HepG2 (cell line): ENCODE measurements around the gene MTF1. TPM values are rescaled to one million over a fixed set of nuclear protein-coding genes. Genes with fewer than 3 reads are reported as not detected.

Experiments used
- ATAC-seq: fragments of 200-7000 bp; cut with Tn5 transposase; 3 replicates; pipeline ENCODE4 v1.9.1; 2020; ENCODE audit warnings: mild to moderate bottlenecking, moderate library complexity
- BruUV-seq: library from RNA; stranded (reverse); fragments of 400-500 nt; replicated peaks from 2 replicates; lab custom pipeline; 2021; lab: Mats Ljungman, UMichigan
- CTCF ChIA-PET: fragments of 300-600 bp; formaldehyde crosslinking; extraction: SDS; loops from one replicate; lab custom pipeline; 2021; ENCODE audit warnings: low total read pairs, inconsistent platforms, low intra/inter-chr PET ratio; lab: Yijun Ruan, JAX
- POLR2A ChIA-PET: fragments of 350-600 bp; sonication (Branson Sonifier 250); formaldehyde crosslinking; loops from one replicate; lab custom pipeline; 2020; ENCODE audit warnings: antibody characterized with exemption, inconsistent platforms; lab: Yijun Ruan, JAX
- DNase-seq: peaks from one replicate; pipeline ENCODE4 v3.0.0-alpha.2; 2015; ENCODE audit warnings: low spot score
- FAIRE-seq: peaks from 3 replicates; lab custom pipeline; 2011; peaks lifted over from hg19 to GRCh38; lab: Jason Lieb, UNC
- H2AFZ ChIP-seq: one replicate; pipeline ENCODE4 v1.6.1; 2011; ENCODE audit warnings: low read length, inconsistent platforms
- H3K27ac ChIP-seq: fragments of 300-600 bp; 3 replicates; pipeline ENCODE4 v1.8.0; 2011; ENCODE audit warnings: mixed run types, mild to moderate bottlenecking, mixed read lengths, low read length, inconsistent platforms; ENCODE audit not compliant: insufficient read depth; ENCODE audit errors: extremely low read length
- H3K27me3 ChIP-seq, 2 experiments: fragments of 200-600 bp in 1 of 2; 2 replicates in 1 of 2; 3 replicates in 1 of 2; pipeline versions ENCODE4 v1.6.0 to v1.8.0; 2011; ENCODE audit warnings: low read length in 2 of 2, mild to moderate bottlenecking in 2 of 2, moderate library complexity in 2 of 2, inconsistent platforms in 1 of 2; ENCODE audit not compliant: insufficient read depth in 2 of 2, control insufficient read depth in 1 of 2
- H3K36me3 ChIP-seq, 2 experiments: fragments of 200-600 bp in 1 of 2; replicated peaks in 1 of 2; 2 replicates in 1 of 2; 3 replicates in 1 of 2; pipeline versions ENCODE4 v1.5.1 to v1.8.0; 2011; ENCODE audit warnings: low read length in 2 of 2, inconsistent platforms in 1 of 2; ENCODE audit not compliant: insufficient read depth in 2 of 2, control insufficient read depth in 1 of 2
- H3K4me1 ChIP-seq: 2 replicates; pipeline ENCODE4 v1.5.1; 2012; ENCODE audit warnings: low read length, inconsistent platforms; ENCODE audit not compliant: insufficient read depth
- H3K4me2 ChIP-seq: 2 replicates; pipeline ENCODE4 v1.6.0; 2011; ENCODE audit warnings: low read depth, low read length, inconsistent platforms
- H3K4me3 ChIP-seq, 3 experiments: fragments of 200-600 bp in 1 of 3; sonication (generic), shearing (Covaris generic) in 1 of 3; replicated peaks in 1 of 3; 2 replicates each; pipeline ENCODE4 v1.5.1; 2011 to 2016; ENCODE audit warnings: low read length in 3 of 3, inconsistent platforms in 2 of 3, low read depth in 2 of 3, mild to moderate bottlenecking in 2 of 3, control low read depth in 1 of 3, mixed read lengths in 1 of 3; ENCODE audit not compliant: insufficient read depth in 1 of 3
- H3K79me2 ChIP-seq: one replicate; pipeline ENCODE4 v1.6.1; 2011; ENCODE audit warnings: low read length, inconsistent platforms; ENCODE audit not compliant: insufficient read depth
- H3K9ac ChIP-seq: 2 replicates; pipeline ENCODE4 v1.6.0; 2011; ENCODE audit warnings: mild to moderate bottlenecking, low read depth, low read length, inconsistent platforms; ENCODE audit not compliant: insufficient read depth
- H3K9me3 ChIP-seq: 2 replicates; pipeline ENCODE4 v1.5.1; 2012; ENCODE audit warnings: mild to moderate bottlenecking, low read length
- H4K20me1 ChIP-seq: 2 replicates; pipeline ENCODE4 v1.6.0; 2011; ENCODE audit warnings: inconsistent platforms, mild to moderate bottlenecking, low read length, moderate library complexity; ENCODE audit not compliant: insufficient read depth
- HDAC6 ChIP-seq: fragments of 200-600 bp; sonication (generic); IDR thresholded peaks from 2 replicates; pipeline ENCODE4 v1.7.0; 2017; ENCODE audit warnings: mild to moderate bottlenecking, antibody characterized with exemption, low read length, low read depth
- KLF9 ChIP-seq: IDR thresholded peaks from 2 replicates; pipeline ENCODE4 v1.6.1; 2016; ENCODE audit warnings: low read depth
- ZKSCAN8 ChIP-seq: IDR thresholded peaks from 2 replicates; pipeline ENCODE4 v1.6.1; 2016; ENCODE audit warnings: borderline replicate concordance, missing genetic modification reagents, missing compliant biosample characterization
- ZNF136 ChIP-seq: sonication (generic); formaldehyde crosslinking; IDR thresholded peaks from 2 replicates; pipeline ENCODE4 v1.8.1; 2022; ENCODE audit warnings: low read depth, mild to moderate bottlenecking, moderate library complexity, missing genetic modification reagents
- ZNF326 ChIP-seq: sonication (generic); formaldehyde crosslinking; IDR thresholded peaks from 2 replicates; pipeline ENCODE4 v1.4.0; 2020; ENCODE audit warnings: missing genetic modification reagents, borderline replicate concordance
- ZNF503 ChIP-seq: sonication (generic); formaldehyde crosslinking; IDR thresholded peaks from 2 replicates; pipeline ENCODE4 v1.4.0; 2020; ENCODE audit warnings: missing genetic modification reagents
- ZNF776 ChIP-seq: sonication (generic); formaldehyde crosslinking; IDR thresholded peaks from 2 replicates; pipeline ENCODE4 v1.4.0; 2020; ENCODE audit warnings: mild to moderate bottlenecking, missing genetic modification reagents
- in situ Hi-C: cut with HindIII; loops from 2 replicates; pipeline ENCODE4 v1.10.0; 2017; ENCODE audit warnings: low pct_unique_long_range_greater_than_20kb; ENCODE audit not compliant: extremely low pct_ligation_motif_present
- intact Hi-C: fragments of 100-400 bp; cut with micrococcal nuclease; formaldehyde crosslinking; loops from one replicate; pipeline ENCODE4 v1.10.0; 2022; ENCODE audit not compliant: unreplicated experiment
- polyA plus RNA-seq, 8 experiments: library from polyadenylated mRNA; depleted of rRNA in 3 of 8; stranded (reverse) in 7 of 8; unstranded in 1 of 8; fragments of >200 nt; fragmentation: Illumina TruSeq in 4 of 8; extraction: Trizol in 4 of 8; gene quantifications; 2 replicates each; pipeline versions ENCODE4 v1.2.1 to v1.2.3, GENCODE V29; 2011 to 2016; ENCODE audit warnings: low read depth in 4 of 8, missing spikeins in 1 of 8, mixed read lengths in 1 of 8; ENCODE audit not compliant: insufficient read depth in 1 of 8
- total RNA-seq, 5 experiments: library from RNA; depleted of rRNA; stranded (reverse); fragments of >200 nt; fragmentation: Illumina TruSeq; extraction: Trizol; gene quantifications; 2 replicates each; pipeline ENCODE4 v1.2.3, GENCODE V29; 2016; ENCODE audit warnings: low read depth in 1 of 5
- TF ChIP-seq, protein P1 (sequence below): sonication (generic); formaldehyde crosslinking; IDR thresholded peaks from 2 replicates; pipeline ENCODE4 v1.5.0; 2020; ENCODE audit warnings: mild to moderate bottlenecking, missing genetic modification reagents, borderline replicate concordance

Gene MTF1
- total and polyA plus RNA-seq, 2 of the 13 experiments (the other 11 are each of a cell fraction or from before 2014, with no cell fraction given) = 2.4 to 3.3 TPM

GRCh38 chr1:37844536-37844935 lies 14.9 kb downstream of the MTF1 start:
- H3K4me2 ChIP-seq = no peak overlapping the region
- no peaks in the 10 kb centered on the region for H3K9me3 ChIP-seq
- no peak for FAIRE-seq
- no TSS peak for BruUV-seq
- TF ChIP-seq ZNF503 (CRISPR knock-in tag) = no peak
- TF ChIP-seq KLF9 (CRISPR knock-in tag) = no peak
- TF ChIP-seq ZNF776 (CRISPR knock-in tag) = no peak
- no peak for TF ChIP-seq ZNF136 (CRISPR knock-in tag)
- no peak for TF ChIP-seq ZNF326 (CRISPR knock-in tag)
- TF ChIP-seq ZKSCAN8 (CRISPR knock-in tag) = no peak
- TF ChIP-seq, protein P1, sequence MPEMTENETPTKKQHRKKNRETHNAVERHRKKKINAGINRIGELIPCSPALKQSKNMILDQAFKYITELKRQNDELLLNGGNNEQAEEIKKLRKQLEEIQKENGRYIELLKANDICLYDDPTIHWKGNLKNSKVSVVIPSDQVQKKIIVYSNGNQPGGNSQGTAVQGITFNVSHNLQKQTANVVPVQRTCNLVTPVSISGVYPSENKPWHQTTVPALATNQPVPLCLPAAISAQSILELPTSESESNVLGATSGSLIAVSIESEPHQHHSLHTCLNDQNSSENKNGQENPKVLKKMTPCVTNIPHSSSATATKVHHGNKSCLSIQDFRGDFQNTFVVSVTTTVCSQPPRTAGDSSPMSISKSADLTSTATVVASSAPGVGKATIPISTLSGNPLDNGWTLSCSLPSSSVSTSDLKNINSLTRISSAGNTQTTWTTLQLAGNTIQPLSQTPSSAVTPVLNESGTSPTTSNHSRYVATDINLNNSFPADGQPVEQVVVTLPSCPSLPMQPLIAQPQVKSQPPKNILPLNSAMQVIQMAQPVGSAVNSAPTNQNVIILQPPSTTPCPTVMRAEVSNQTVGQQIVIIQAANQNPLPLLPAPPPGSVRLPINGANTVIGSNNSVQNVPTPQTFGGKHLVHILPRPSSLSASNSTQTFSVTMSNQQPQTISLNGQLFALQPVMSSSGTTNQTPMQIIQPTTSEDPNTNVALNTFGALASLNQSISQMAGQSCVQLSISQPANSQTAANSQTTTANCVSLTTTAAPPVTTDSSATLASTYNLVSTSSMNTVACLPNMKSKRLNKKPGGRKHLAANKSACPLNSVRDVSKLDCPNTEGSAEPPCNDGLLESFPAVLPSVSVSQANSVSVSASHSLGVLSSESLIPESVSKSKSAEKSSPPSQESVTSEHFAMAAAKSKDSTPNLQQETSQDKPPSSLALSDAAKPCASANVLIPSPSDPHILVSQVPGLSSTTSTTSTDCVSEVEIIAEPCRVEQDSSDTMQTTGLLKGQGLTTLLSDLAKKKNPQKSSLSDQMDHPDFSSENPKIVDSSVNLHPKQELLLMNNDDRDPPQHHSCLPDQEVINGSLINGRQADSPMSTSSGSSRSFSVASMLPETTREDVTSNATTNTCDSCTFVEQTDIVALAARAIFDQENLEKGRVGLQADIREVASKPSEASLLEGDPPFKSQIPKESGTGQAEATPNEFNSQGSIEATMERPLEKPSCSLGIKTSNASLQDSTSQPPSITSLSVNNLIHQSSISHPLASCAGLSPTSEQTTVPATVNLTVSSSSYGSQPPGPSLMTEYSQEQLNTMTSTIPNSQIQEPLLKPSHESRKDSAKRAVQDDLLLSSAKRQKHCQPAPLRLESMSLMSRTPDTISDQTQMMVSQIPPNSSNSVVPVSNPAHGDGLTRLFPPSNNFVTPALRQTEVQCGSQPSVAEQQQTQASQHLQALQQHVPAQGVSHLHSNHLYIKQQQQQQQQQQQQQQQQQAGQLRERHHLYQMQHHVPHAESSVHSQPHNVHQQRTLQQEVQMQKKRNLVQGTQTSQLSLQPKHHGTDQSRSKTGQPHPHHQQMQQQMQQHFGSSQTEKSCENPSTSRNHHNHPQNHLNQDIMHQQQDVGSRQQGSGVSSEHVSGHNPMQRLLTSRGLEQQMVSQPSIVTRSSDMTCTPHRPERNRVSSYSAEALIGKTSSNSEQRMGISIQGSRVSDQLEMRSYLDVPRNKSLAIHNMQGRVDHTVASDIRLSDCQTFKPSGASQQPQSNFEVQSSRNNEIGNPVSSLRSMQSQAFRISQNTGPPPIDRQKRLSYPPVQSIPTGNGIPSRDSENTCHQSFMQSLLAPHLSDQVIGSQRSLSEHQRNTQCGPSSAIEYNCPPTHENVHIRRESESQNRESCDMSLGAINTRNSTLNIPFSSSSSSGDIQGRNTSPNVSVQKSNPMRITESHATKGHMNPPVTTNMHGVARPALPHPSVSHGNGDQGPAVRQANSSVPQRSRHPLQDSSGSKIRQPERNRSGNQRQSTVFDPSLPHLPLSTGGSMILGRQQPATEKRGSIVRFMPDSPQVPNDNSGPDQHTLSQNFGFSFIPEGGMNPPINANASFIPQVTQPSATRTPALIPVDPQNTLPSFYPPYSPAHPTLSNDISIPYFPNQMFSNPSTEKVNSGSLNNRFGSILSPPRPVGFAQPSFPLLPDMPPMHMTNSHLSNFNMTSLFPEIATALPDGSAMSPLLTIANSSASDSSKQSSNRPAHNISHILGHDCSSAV = no peak
- no peak for TF ChIP-seq HDAC6
- intact Hi-C loops (no loop called here), in situ Hi-C loops (no loop called here)
- no peak overlapping the region for H3K9ac ChIP-seq
- no peak overlapping the region for H2AFZ ChIP-seq
- POLR2A ChIA-PET = interaction anchor here (1.2 kb wide), 1 partner anchor 15 kb away, joined by 3 read pairs; the partner anchor contains the start of gene MTF1
- no peaks in the 10 kb centered on the region for H3K27me3 ChIP-seq
- no peak overlapping the region for H3K4me3 ChIP-seq
- H3K4me1 ChIP-seq = no peaks in the 10 kb centered on the region
- CTCF ChIA-PET = no interaction called here
- no peak overlapping the region for H3K27ac ChIP-seq
- ATAC-seq = no peak
- no peak for DNase-seq
- H3K36me3 ChIP-seq = peaks cover 9 to 22% of the 10 kb centered on the region in 2 experiments; a peak in 4 of 5 replicates
- no peaks in the 10 kb centered on the region for H4K20me1 ChIP-seq
- peaks cover 3% of the 10 kb centered on the region for H3K79me2 ChIP-seq
